ENCODE results near the gene BCL3. TPM values are rescaled to one million over a fixed set of nuclear protein-coding genes. Genes with fewer than 3 reads are reported as not detected.

The BCL3 gene
- total and polyA plus RNA-seq, 2 of the 13 experiments (the other 11 are each of a cell fraction or from before 2014, with no cell fraction given), result 2.3 to 4.0 TPM

DNA sequence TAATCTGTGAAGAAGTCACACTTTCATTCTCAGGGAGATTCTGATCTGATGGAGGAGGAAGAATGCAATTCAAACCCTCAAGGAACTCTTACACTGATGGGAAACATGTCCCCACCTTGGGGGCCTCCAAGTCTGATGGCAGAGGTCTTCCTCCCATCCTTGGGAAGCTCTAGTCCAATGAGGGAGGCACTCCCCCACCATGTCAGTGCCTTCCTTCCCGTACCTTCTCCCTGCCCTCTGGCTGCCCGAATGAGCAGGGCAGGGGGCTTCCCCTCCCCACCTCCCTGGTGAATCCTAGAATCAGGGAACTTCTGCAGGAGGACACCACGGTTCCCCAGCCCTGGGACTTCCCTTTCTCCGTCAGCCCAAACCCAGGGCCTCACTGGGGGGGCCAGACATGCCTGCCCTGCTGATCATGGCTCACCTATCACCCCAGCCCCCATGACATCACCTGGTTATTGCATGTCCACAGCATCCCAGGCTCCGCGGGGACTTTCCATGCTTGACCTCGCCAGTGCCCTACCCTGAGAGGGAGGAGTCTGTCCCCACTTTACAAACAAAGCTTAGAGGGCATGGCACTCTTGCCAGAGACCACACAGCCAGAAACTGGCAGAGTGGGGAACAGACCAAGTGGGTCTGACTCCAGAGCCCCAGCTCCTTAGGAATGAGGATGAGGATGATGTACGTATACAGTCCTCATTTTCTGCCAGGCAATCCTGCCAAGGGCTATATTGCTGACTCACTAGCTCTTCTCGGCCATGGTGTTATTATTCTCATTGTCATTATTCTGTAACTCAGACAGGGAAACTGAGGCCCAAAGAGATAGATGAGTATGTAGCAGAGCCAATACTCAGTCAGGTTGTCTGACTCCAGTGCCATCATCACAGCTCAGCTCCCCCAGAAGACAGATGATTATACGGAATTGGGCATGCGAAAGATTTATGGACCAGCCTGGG is 9.6 kb upstream of the BCL3 start (continued):
- TF ChIP-seq, protein P1, sequence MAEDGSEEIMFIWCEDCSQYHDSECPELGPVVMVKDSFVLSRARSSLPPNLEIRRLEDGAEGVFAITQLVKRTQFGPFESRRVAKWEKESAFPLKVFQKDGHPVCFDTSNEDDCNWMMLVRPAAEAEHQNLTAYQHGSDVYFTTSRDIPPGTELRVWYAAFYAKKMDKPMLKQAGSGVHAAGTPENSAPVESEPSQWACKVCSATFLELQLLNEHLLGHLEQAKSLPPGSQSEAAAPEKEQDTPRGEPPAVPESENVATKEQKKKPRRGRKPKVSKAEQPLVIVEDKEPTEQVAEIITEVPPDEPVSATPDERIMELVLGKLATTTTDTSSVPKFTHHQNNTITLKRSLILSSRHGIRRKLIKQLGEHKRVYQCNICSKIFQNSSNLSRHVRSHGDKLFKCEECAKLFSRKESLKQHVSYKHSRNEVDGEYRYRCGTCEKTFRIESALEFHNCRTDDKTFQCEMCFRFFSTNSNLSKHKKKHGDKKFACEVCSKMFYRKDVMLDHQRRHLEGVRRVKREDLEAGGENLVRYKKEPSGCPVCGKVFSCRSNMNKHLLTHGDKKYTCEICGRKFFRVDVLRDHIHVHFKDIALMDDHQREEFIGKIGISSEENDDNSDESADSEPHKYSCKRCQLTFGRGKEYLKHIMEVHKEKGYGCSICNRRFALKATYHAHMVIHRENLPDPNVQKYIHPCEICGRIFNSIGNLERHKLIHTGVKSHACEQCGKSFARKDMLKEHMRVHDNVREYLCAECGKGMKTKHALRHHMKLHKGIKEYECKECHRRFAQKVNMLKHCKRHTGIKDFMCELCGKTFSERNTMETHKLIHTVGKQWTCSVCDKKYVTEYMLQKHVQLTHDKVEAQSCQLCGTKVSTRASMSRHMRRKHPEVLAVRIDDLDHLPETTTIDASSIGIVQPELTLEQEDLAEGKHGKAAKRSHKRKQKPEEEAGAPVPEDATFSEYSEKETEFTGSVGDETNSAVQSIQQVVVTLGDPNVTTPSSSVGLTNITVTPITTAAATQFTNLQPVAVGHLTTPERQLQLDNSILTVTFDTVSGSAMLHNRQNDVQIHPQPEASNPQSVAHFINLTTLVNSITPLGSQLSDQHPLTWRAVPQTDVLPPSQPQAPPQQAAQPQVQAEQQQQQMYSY (CRISPR knock-in tag; IDR thresholded peaks at IDR 0.05), result no peak
- TF ChIP-seq KDM6A (CRISPR knock-in tag; IDR thresholded peaks at IDR 0.05; ENCODE audit: low read depth) (0 out of 2 replicates have a peak, but pooled peaks have one; percentile 17), EP300 (IDR thresholded peaks at IDR 0.05; ENCODE audit: low read depth in 2 of 2, low read length in 2 of 2) (peak in 1 of 2 experiments; percentile 54; a peak in 1 of 4 replicates), EP300 (CRISPR knock-in tag; IDR thresholded peaks at IDR 0.05; ENCODE audit: borderline replicate concordance) (no peak), REL (CRISPR knock-in tag; conservative IDR thresholded peaks at IDR 0.05) (no peak), ZNF263 (CRISPR knock-in tag; IDR thresholded peaks at IDR 0.05) (peak; percentile 53; the same call in 1 of the 2 replicates), GATAD2A (CRISPR knock-in tag; IDR thresholded peaks at IDR 0.05) (peak; percentile 65; the same call in 1 of the 2 replicates), NR2F2 (IDR thresholded peaks at IDR 0.05; ENCODE audit: borderline replicate concordance, low read depth) (0 out of 2 replicates have a peak, but pooled peaks have one; percentile 22), MED1 (CRISPR knock-in tag; IDR thresholded peaks at IDR 0.05) (peak; percentile 46; the same call in 1 of the 2 replicates), ZMYM4 (CRISPR knock-in tag; IDR thresholded peaks at IDR 0.05) (0 out of 2 replicates have a peak, but pooled peaks have one; percentile 11), CEBPB (IDR thresholded peaks at IDR 0.05; ENCODE audit: borderline replicate concordance, low read depth, low read length) (peak; percentile 20; the same call in 1 of the 2 replicates), NFE2L2 (IDR thresholded peaks at IDR 0.05; ENCODE audit: low read length) (0 out of 2 replicates have a peak, but pooled peaks have one; percentile 5), NR2C2 (CRISPR knock-in tag; IDR thresholded peaks at IDR 0.05; ENCODE audit: borderline replicate concordance) (peak; percentile 30; the same call in 1 of the 2 replicates), HNRNPL (IDR thresholded peaks at IDR 0.05; ENCODE audit: low read depth, low read length) (peak; percentile 71)
- TF ChIP-seq, protein P2, sequence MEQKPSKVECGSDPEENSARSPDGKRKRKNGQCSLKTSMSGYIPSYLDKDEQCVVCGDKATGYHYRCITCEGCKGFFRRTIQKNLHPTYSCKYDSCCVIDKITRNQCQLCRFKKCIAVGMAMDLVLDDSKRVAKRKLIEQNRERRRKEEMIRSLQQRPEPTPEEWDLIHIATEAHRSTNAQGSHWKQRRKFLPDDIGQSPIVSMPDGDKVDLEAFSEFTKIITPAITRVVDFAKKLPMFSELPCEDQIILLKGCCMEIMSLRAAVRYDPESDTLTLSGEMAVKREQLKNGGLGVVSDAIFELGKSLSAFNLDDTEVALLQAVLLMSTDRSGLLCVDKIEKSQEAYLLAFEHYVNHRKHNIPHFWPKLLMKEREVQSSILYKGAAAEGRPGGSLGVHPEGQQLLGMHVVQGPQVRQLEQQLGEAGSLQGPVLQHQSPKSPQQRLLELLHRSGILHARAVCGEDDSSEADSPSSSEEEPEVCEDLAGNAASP (CRISPR knock-in tag; IDR thresholded peaks at IDR 0.05; ENCODE audit: borderline replicate concordance), result peak; percentile 48; the same call in 1 of the 2 replicates
- TF ChIP-seq, protein P3, sequence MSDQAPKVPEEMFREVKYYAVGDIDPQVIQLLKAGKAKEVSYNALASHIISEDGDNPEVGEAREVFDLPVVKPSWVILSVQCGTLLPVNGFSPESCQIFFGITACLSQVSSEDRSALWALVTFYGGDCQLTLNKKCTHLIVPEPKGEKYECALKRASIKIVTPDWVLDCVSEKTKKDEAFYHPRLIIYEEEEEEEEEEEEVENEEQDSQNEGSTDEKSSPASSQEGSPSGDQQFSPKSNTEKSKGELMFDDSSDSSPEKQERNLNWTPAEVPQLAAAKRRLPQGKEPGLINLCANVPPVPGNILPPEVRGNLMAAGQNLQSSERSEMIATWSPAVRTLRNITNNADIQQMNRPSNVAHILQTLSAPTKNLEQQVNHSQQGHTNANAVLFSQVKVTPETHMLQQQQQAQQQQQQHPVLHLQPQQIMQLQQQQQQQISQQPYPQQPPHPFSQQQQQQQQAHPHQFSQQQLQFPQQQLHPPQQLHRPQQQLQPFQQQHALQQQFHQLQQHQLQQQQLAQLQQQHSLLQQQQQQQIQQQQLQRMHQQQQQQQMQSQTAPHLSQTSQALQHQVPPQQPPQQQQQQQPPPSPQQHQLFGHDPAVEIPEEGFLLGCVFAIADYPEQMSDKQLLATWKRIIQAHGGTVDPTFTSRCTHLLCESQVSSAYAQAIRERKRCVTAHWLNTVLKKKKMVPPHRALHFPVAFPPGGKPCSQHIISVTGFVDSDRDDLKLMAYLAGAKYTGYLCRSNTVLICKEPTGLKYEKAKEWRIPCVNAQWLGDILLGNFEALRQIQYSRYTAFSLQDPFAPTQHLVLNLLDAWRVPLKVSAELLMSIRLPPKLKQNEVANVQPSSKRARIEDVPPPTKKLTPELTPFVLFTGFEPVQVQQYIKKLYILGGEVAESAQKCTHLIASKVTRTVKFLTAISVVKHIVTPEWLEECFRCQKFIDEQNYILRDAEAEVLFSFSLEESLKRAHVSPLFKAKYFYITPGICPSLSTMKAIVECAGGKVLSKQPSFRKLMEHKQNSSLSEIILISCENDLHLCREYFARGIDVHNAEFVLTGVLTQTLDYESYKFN (CRISPR knock-in tag; conservative IDR thresholded peaks at IDR 0.05), result peak; percentile 60
- TF ChIP-seq, protein P4, sequence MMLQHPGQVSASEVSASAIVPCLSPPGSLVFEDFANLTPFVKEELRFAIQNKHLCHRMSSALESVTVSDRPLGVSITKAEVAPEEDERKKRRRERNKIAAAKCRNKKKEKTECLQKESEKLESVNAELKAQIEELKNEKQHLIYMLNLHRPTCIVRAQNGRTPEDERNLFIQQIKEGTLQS (CRISPR knock-in tag; IDR thresholded peaks at IDR 0.05), result peak; percentile 34; the same call in 1 of the 2 replicates
- TF ChIP-seq, protein P5, sequence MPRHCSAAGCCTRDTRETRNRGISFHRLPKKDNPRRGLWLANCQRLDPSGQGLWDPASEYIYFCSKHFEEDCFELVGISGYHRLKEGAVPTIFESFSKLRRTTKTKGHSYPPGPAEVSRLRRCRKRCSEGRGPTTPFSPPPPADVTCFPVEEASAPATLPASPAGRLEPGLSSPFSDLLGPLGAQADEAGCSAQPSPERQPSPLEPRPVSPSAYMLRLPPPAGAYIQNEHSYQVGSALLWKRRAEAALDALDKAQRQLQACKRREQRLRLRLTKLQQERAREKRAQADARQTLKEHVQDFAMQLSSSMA (CRISPR knock-in tag; IDR thresholded peaks at IDR 0.05), result no peak
